Activated CD8-positive, alpha-beta memory T cell treated with anti-CD3 and anti-CD28 coated beads for 48 hours (primary cell): ENCODE results near the gene SNCA.

ENCODE experiments used
- DNase-seq, 3 experiments: peaks; one replicate each; pipeline ENCODE4 v3.0.0-alpha.2; 2020; ENCODE audit warnings: low read depth in 2 of 3, low spot score in 2 of 3

Gene SNCA

DNA sequence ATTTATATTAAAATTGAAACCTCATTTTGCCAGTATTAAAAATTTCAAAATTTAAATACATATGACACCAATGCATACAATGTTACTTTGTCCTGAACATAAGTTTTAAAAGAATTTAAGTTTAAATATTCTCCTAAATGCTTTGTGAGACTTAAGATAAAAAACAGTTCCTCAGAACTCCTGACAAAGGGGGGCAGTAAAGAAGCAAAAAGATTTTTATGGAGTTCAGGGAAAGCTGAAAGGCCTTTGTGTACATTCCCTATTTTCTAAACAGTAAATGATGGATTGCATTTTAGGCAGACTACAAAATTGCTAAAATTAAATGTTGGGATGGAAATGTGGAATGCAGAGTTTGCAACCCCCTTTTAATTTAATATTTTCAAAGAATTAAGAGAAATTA, 81.7 kb downstream of the SNCA start:
- DNase-seq: no peak

DNA sequence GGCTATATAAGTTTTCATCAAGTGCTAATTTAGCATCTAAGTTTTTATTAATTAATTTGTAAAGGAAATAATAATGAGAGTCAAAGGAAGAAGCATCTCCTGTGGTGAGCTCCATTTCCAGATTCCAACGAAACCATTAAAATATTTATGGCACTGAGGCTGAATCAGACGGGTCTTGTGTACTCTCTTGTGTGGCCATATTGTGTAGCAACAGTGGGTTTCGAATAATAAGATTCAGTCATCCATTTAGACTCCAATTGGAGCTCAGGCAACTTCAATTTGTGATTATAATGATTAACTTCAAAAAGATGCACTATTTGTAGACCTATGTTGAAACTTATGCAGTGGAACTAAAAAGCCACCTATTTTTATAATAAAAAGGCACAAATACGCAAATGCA, 82.4 kb downstream of the SNCA start:
- DNase-seq: no peak

DNA sequence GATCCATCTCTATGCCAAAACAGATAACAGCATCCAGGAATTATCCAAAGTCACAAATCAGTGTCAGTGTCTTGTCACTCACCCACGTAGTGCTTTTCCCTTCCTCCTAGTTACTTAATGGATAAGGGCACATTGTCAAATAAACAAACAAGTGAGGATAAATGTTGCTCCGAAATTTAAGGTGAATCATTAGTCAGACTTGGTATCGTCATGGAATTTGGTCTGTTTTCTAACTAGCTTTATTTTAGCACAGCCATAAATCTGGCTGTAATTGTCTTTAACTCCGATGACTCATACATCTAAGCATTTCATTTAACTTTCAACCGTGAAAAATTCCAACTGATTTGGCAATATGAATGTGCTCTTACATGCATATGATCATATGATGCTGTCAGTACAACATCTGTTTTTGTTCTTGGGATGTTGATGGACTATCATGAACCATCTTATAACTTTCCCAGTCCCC, 83.3 kb downstream of the SNCA start:
- DNase-seq: no peak

DNA sequence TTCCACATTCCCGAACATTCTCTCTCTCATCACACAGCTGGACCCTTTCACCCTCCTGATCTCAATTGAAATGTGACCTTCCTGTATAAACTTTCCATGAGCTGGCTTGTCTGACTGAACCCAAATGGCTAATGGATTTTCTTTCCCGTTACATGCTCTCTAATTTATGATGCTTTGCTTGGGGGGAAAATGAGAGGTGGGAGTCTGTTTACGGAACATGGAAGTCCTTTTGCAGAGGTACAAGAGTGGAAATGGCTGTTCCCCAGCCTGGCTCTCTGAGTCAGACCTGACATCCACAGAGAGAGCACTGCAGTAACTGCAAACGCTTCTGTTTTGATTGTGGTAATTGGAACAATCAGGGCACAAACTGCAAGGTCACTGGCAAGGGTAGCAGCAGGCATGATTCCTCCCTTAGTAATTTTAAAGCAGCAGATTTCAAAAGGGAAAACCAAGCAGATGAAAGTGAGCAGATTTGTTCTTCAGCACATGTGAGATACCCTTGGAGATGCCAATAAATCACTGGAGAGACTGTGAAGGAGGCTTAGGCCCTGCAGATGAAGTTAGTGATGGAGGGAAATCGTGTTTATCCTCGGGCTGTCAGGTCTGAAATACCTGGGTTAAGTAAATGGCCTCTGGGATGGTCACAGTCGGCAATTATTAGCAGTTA, 83.9 kb downstream of the SNCA start:
- DNase-seq: no peak

DNA sequence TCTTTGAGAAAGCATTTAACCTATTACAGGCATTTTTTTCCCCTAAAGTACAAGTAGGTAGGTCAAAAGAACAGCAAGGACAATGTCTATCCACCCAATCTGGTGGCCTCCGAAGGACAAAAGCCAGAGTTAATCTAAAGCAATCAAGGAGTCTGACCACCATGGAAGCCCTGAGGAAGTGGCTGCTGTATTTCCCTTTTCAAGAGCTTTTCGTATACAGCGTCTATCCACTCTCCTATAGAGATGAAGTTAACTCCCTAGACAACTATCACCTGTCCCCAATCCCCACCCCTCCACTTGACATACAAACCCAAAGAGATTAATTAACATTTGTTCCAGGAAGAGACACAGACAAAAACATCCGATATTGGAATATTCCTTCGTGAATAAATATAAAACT, 85.5 kb downstream of the SNCA start:
- DNase-seq: no peak

DNA sequence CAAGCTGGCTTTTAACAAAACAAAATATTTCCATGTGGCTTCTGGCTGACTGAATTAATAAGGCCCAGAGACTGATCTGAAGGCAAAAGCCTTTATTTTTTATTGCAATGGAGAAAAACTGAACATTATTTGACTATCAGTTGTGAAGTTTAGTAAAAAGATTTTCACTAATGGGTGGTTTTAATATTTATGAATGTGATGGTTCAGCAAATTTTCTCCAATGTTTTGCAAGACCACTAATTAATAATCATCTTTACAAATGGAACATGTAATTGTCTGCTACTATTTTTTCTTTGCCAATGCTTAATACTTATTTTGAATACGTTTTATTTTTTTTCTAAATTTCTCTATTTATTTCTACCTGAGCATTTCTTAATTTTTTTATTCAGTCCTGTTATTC, 90.6 kb downstream of the SNCA start:
- no peak for DNase-seq

DNA sequence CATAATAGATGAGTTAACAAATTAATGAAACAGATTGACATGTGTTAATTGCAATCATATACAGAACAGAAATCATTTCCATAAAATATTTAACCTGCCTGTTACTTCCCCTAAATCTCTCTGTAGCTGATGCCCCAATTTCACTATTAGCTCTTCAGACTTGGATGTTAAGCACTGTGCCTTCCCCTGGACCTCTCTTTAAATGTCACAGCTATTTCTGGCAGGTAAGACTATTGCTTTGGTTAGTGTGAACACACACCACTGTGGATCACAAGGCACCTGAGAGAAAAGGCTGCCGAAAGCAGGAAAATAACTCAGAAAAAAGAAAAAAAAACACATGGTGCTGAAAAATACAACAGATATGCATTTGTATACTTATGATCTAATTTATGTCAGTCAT, 91.3 kb downstream of the SNCA start:
- no peak for DNase-seq

DNA sequence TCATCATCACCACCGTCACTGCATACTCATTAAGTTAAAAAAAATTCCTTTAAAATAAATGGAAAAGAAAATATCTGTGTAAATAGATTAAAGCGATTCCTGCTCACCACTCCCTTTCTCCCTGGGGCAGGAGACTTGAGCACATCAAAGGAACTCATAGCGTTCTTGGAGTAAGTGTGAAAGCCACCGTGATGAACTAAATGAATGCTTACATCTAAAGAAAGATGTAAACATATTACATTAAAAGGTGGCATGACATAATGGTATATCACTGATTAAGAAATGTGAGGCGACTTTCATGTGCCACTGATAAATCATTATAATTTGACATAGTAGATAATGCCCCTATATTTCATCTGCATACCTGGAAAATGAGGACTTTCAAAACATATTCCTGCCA, 92.0 kb downstream of the SNCA start:
- DNase-seq: no peak

DNA sequence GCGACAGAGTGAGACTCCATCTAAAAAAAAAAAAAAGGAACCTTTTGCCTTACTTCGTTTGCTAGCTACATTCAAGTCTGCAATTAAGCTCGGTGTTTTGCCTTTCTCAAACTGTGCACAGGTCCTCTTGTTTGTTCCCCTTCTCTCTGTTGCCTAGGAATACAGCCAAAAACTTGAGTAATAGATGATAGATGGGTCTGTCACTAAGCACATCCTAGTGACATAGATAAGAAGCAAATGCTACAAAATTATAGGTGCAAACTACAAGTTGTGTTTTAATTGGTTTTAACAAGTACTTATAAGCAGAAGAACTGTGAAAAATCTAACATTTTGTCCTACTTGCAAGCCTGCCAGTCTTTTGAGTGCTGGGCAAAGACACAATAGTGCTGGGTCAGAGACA, 95.2 kb downstream of the SNCA start:
- DNase-seq: no peak

DNA sequence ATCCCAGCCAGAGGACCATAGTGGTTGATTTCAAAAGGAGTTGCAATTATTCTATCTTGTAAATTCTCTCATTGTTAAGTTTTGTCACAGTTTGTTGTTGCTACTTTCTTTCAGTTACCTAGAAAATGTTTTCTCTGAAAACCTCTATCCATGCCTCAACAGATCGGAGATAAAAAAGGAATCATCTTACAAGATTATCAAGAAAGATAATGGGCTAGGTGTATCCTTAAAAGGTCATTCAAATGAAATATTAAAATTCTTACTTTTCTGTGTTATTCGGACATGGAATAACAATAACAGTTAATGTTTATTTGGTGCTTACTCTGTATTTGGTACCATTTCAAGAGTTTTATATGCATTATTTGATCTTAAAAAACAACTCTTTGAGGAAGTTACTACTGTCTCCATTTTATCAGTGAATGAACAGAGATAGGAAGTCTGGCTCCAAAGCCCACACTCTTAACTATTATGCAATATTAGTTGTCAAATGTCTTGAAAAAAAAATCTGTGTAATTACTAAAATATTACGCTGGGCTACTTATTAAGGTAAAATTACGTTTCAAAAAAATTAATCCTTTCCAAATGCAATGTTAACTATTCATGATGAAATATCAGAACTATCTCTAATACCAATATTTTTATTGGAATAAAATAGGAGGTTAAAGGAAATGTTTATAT, 97.5 kb downstream of the SNCA start:
- no peak for DNase-seq

DNA sequence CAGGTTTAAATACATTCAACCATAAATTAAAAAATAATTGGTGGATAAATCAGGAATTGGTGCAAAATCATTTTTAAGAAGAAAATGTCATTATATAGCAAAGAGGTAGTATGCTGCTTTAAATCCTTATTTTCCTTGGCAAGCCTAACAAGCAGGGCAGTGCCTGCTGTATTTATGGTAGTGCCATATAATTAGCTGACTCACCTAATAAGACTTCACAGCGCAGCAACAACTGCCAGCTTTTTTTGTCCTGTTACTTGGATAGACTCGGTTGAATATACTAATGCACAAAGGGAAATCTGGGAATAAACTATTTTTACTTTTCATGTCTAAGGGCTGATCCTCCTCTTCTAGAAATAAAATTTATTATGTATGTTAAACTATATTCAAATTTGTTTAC, 99.1 kb downstream of the SNCA start:
- DNase-seq: no peak

DNA sequence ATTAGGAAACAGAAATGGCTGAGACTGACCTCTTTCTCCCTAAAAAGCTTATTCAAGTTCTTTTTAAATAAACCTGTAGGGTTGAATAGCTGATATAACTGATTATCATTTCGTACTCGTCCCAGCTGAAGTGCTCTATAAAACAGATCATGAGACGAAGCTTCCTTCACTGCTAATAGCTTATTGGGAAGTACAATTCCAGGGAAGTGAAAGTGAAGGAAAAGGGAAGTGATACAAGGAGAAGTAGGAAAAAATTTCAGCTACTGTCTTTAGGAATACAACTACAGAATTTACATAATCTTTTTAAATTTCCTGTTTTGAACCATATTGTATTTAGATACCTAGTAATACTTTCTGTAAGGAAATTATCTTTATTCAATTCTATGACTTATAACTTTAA, 103.0 kb downstream of the SNCA start:
- no peak for DNase-seq

DNA sequence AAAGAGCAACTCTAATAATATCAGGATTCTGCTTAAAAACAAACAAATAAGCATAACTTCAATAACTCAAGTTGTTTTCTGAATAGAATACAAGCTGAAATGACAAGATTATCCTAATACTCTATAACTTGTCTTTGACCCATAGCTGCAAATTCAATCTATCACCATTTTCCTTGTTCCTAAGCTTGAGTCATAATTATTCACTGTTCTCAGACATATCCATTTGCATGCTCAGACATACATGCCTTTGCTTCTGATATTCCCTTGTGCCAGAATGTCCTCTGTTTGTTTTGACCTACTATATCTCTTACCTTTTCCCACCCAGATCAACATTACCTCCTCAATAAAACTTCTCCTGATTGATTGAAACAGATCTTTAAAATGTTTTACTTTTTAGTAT, 109.7 kb downstream of the SNCA start:
- no peak for DNase-seq

DNA sequence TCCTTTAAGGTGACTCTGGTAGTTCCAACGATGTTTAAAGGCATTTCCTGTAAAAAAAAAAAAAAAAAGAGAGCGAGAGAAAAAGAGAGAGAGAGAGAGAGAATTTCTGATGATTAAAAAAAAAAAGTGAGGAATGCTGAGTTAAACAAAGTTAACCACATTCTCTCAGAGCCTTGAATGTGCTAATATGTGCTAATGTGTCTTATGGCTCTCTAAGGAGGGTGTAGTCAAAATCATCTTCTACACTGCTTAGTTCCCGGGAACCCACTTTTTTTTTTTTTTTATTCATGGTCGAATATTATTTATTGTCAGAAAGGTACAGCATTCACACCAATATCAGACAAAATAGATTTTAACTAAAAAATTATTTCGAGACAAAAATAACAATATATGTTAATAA, 111.7 kb downstream of the SNCA start:
- no peak for DNase-seq

DNA sequence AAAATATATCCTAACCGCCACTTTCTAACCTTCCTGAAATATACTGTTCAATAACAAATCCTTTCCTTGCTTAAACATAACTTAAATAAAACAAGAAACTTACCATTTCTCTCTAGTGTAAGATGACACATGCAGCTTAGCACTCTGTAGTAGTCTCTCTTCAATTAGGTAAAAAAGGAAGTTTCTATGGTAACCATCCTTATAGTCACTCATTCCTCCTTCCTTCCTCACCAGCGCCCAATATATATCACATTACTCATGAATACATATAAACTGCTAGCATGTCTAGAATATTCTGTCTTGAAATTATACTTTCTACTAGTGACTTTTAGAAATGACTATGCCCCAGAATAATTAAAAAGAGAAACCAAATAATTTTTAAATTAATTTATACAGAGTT, 112.2 kb downstream of the SNCA start:
- DNase-seq: no peak

DNA sequence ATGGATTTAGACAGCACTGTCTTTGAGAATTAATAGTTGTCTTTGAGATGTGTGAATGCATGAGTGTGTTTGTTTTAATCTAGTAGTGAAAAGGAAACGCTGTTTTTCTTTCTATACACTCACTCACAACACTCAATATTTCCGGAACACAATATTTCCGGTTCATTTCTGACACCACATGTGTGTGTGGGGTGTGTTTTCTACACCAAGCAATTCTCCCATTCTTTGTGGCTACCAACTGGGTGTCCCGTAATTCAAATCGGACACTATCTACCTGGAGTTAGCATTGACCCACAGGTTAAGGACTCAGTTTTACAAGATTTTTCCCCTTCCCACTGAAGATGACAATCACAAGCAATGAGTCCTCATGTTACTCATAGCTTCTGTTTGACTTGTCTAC, 113.9 kb downstream of the SNCA start:
- DNase-seq: no peak

DNA sequence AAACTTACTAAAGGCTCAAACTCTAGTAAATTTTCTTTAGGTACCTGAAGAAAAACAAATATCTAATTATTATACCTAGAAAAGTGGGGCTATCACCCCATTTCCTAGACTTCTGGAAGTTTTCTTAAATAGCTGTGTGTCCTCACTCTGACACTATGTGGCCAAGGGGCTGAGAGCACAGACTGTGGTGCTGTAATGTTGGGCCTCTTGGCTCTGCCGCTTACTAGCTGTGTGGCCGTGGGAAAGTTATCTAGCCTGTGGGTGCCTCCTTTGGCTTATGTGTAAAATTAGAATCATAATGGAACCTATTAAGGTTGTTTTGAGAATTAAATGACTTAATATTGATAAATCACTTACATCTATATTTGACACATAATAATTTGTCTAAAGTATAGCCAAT, 114.4 kb downstream of the SNCA start:
- no peak for DNase-seq

DNA sequence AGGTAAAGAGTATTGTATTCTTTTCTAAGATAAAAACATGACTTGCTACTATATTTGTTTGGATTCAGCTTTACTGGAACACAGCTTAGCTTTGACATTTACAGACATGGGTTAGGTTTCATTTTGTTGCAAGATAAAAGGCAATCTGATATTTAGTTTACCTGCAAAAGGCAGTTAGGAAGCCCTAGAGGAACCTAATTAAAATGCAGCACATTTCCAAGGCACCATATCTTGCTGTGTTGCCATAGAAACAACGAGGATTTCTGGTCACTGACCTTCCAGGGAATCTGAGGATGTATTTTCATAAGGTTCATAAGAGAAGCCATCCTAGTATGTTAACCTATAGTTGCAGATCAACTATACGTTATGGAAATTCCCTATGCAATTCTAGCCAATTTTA, 116.0 kb downstream of the SNCA start:
- no peak for DNase-seq

DNA sequence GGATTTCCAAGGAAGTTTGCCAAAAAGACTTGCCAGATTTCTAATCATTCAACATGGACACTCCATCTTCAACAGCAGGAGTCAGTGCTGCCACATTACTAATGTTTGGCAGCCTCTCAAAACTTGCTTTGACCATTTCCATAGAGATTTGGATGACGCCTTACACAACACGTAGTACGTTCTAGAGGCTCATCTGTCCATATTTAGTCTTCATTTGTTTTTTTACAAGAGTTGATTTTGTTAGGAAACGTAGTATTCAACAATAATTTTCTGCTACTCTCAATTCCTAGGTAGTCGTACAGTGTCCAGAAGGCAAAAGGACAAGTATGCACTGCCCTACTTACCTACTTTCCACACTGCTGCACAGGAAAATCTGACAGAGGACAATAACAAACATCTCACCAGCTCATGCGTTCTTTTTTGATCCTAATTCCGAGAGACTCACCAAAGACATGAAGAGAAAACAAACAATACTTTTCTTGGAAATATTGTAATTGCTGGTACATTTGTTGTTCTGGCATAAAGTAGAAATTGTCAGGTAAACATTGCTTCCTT, 117.3 kb downstream of the SNCA start:
- no peak for DNase-seq

DNA sequence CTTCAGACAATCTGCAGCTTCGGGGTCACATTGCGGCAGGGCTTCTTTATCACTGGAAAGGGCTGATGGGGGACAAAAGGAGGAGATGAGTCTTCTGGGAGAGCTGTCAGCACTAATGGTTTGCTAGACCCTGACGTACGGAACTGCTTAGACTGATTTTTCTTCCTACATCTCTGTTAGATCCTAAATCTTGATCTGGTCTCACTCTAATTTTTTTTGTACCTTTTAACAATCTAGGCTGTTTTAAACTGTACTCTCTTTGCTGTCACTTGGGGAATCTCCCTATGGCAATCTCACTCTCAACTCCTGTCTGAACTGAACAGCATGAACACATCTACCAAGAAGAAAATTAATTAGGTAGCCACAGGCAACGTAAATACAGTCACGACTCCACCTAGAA, 120.1 kb downstream of the SNCA start:
- DNase-seq: no peak

DNA sequence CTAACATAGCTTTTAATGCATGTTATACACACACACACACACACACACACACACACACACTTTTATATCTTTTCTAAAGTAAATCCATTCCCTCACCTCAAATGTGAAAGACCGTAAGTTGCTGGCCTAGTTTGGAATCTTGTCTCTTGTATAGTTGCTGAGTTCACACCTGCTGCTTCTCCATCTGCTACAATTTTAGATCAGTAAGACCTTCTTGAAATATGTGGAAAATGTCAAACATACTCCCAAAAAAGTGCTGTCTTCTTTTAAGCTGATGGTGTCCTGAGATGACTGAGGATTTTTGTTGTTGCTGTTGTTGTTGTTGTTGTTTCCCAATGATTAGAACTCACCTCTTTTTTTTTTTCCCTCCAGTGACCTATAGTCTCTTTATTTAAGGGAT, 121.3 kb downstream of the SNCA start:
- no peak for DNase-seq

DNA sequence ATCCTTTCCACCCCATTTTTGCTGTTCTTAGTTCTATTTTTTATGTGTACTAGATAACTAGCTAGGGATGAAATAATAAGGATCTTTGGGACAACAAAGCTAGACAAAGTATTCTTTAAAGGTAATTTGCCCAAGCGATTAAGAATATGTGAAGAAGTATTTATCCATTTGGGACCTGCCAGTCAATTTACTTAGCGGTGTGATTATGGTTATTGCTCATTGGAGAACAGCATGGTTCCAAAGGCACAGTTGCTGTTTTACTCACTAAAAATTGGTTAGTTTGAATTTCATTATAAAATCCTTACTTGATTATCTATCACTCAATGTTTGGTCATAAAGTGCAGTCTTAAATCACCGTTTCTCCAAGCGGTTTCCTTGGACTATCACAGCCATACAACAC, 124.1 kb downstream of the SNCA start:
- no peak for DNase-seq

DNA sequence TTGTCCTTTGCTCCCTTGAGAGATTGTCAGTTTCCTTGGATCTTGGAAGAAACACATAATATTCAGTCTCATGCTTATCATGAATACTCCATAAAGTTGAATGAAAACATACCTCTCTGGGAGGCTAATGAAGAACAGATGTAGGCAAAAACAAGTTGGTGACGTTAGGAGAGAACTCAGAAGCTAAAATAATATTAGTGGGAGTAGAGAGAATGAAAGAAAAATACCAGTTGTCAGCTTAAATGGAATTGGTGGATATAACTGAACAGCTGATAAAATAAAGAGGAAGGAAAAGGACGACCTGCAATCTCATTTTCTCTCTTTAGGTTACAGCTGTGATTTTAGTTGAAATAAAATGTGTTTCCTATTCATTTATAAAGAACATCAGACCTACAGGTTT, 124.8 kb downstream of the SNCA start:
- DNase-seq: no peak
